ENCODE results near the gene ELF5. TPM values are rescaled to one million over a fixed set of nuclear protein-coding genes. Genes with fewer than 3 reads are reported as not detected.
A peak's percentile ranks its signal among the peaks of the same experiment; 100 is the strongest.

The ELF5 gene
- total RNA-seq (2014; rRNA removed) (0.11 TPM in 1 of 2 replicates, not detected in the other), Bru-seq, nascent RNA (percentile 8 among the genes with signal in this experiment), BruChase-seq, experiment 1, labeled RNA remaining after a 6-hour chase (percentile 2 among the genes with signal in this experiment), BruChase-seq, experiment 2, labeled RNA remaining after a 2-hour chase (not detected)
- long read RNA-seq, result 0 reads

DNA sequence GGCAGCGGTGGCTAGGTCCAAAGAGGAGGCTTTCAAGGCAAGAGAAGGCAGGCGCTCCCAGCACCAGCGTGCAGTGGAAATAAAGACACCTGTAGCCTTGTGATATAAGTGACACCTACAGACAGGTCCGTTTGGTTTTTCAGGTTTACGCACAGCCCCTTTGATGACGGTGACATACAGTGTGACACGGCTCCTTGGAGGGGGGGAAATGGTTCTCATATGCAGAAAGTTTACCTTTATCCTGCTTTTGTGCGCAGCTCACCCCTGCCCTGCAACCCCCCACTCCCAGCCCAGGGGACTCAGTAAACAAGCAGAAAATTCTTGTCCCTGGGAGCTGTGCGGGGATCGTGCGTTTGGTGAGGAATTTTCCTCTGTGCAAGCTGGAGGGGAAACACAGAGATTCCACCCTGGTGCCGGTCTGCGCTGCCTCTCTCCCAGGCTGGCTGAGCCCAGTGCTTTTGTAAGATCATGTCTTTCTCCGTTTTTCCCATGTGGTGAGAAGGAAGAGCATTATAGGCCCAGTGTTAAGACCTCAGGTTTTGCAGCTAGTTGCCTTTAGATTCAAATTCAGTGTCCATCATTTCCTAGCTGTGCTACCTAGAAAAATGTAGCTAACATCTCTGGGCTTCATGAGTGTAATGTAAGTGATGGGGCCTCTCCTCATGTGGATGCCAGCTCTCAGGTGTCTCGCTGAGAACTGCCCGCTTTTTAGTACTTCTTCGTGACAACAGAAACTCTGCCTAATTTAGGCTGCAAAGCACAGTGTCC is at the start of gene ELF5:
Gene ELF5 (minus strand): TSS at position 113 of the 768 bp plus-strand sequence. CDS start 8,045 bp downstream, outside the sequence.
- no peaks in the 10 kb centered on the region for H3K9me2 ChIP-seq (replicated peaks; ENCODE audit: low read length)
- H3K4me2 ChIP-seq (ENCODE audit: low read length), result no peak within 1 kb of the TSS
- no peaks in the 10 kb centered on the region for H3K79me2 ChIP-seq (ENCODE audit: low read length)
- H3K9ac ChIP-seq (ENCODE audit: low read length), result no peak within 1 kb of the TSS
- POLR2A ChIA-PET (ENCODE audit: unreplicated experiment), result no interaction called here
- TF ChIP-seq CTCF (conservative IDR thresholded peaks at IDR 0.05; ENCODE audit: low read depth, low read length) (no peak), EZH2phosphoT487 (IDR thresholded peaks at IDR 0.05; ENCODE audit: borderline replicate concordance, low read length) (no peak), EZH2 (IDR thresholded peaks at IDR 0.05; ENCODE audit: low read length, unreplicated experiment) (no peak)
- no peaks in the 10 kb centered on the region for H4K20me1 ChIP-seq (ENCODE audit: low read length)
- no peaks in the 10 kb centered on the region for H3K27me3 ChIP-seq (ENCODE audit: low read length)
- CTCF ChIA-PET, result no interaction called here
- peak within 1 kb of the TSS; percentile 52; the same call in 1 of the 2 replicates for H2AFZ ChIP-seq (ENCODE audit: low read length)
- 0 out of 2 replicates have a peak, but pooled peaks cover 7% of the 10 kb centered on the region for H3K4me1 ChIP-seq (ENCODE audit: insufficient read depth, low read length)
- no peak within 1 kb of the TSS for H3K27ac ChIP-seq (ENCODE audit: low read length)
- ATAC-seq (no peak), DNase-seq (peak; percentile 9)
- no peaks in the 10 kb centered on the region for H3F3A ChIP-seq (ENCODE audit: low read length, unreplicated experiment)
- no peaks in the 10 kb centered on the region for H3K36me3 ChIP-seq (ENCODE audit: low read depth, low read length)
- no peak within 1 kb of the TSS for H3K4me3 ChIP-seq (ENCODE audit: low read length)
- H3K9me3 ChIP-seq (ENCODE audit: low read length), result no peaks in the 10 kb centered on the region
- intact Hi-C loops (cut with micrococcal nuclease), result loop anchor here (1.0 to 5.0 kb wide), 2 partner anchors 73 to 376 kb away; no protein-coding TSS in a partner anchor
- no TSS peak for BruUV-seq (replicated peaks)

- Histone ChIP-seq H3K27me3 (ENCODE audit: low read length) (no peaks in the 10 kb centered on the region), H3K36me3 (ENCODE audit: low read depth, low read length) (no peaks in the 10 kb centered on the region), H4K20me1 (ENCODE audit: low read length) (no peaks in the 10 kb centered on the region), H2AFZ (ENCODE audit: low read length) (no peak overlapping the region), H3K4me3 (ENCODE audit: low read length) (no peak overlapping the region), H3K9me2 (replicated peaks; ENCODE audit: low read length) (no peaks in the 10 kb centered on the region), H3K27ac (ENCODE audit: low read length) (no peak overlapping the region), H3K79me2 (ENCODE audit: low read length) (no peaks in the 10 kb centered on the region), H3F3A (ENCODE audit: low read length, unreplicated experiment) (no peaks in the 10 kb centered on the region), H3K4me1 (ENCODE audit: insufficient read depth, low read length) (peaks cover 16% of the 10 kb centered on the region), H3K9ac (ENCODE audit: low read length) (no peak overlapping the region), H3K9me3 (ENCODE audit: low read length) (no peaks in the 10 kb centered on the region), H3K4me2 (ENCODE audit: low read length) (no peak overlapping the region)
- intact Hi-C loops (cut with micrococcal nuclease), result no loop called here
- no peak for DNase-seq
- ChIA-PET POLR2A (ENCODE audit: unreplicated experiment) (no interaction called here), CTCF (no interaction called here)
- BruUV-seq (replicated peaks), result no TSS peak
- no peak for ATAC-seq
- TF ChIP-seq CTCF (conservative IDR thresholded peaks at IDR 0.05; ENCODE audit: low read depth, low read length) (no peak), EZH2phosphoT487 (IDR thresholded peaks at IDR 0.05; ENCODE audit: borderline replicate concordance, low read length) (no peak), EZH2 (IDR thresholded peaks at IDR 0.05; ENCODE audit: low read length, unreplicated experiment) (no peak)
Observed at GRCh38 chr11:34562976-34563375, 49.4 kb upstream of the ELF5 start.

- Histone ChIP-seq H3K36me3 (ENCODE audit: low read depth, low read length) (no peaks in the 10 kb centered on the region), H3K4me2 (ENCODE audit: low read length) (no peak overlapping the region), H3K79me2 (ENCODE audit: low read length) (no peaks in the 10 kb centered on the region), H3F3A (ENCODE audit: low read length, unreplicated experiment) (no peaks in the 10 kb centered on the region), H3K4me1 (ENCODE audit: insufficient read depth, low read length) (peaks cover 18% of the 10 kb centered on the region), H4K20me1 (ENCODE audit: low read length) (no peaks in the 10 kb centered on the region), H3K9me2 (replicated peaks; ENCODE audit: low read length) (no peaks in the 10 kb centered on the region), H3K4me3 (ENCODE audit: low read length) (no peak overlapping the region), H2AFZ (ENCODE audit: low read length) (no peak overlapping the region), H3K9ac (ENCODE audit: low read length) (no peak overlapping the region), H3K27me3 (ENCODE audit: low read length) (no peaks in the 10 kb centered on the region), H3K27ac (ENCODE audit: low read length) (no peak overlapping the region), H3K9me3 (ENCODE audit: low read length) (no peaks in the 10 kb centered on the region)
- BruUV-seq (replicated peaks), result no TSS peak
- no peak for DNase-seq
- ChIA-PET CTCF (no interaction called here), POLR2A (ENCODE audit: unreplicated experiment) (no interaction called here)
- no peak for ATAC-seq
- TF ChIP-seq EZH2phosphoT487 (IDR thresholded peaks at IDR 0.05; ENCODE audit: borderline replicate concordance, low read length) (no peak), CTCF (conservative IDR thresholded peaks at IDR 0.05; ENCODE audit: low read depth, low read length) (no peak), EZH2 (IDR thresholded peaks at IDR 0.05; ENCODE audit: low read length, unreplicated experiment) (no peak)
- intact Hi-C loops (cut with micrococcal nuclease), result no loop called here
Observed at GRCh38 chr11:34560511-34560910, 46.9 kb upstream of the ELF5 start.
